ENCODE results near the gene GREB1. TPM values are rescaled to one million over a fixed set of nuclear protein-coding genes. Genes with fewer than 3 reads are reported as not detected.

GREB1 gene
- total RNA-seq, 2 donors from 2014 or later = 1.1 to 2.2 TPM

Other genes starting within 250 kb of the GREB1 start
- 10 to 100 TPM; 19.1 to 26.3 TPM for gene ROCK2, start 189.4 kb upstream of the GREB1 start, total RNA-seq
- 10 to 100 TPM; 10.8 to 11.6 TPM for gene E2F6, start 67.9 kb upstream of the GREB1 start, total RNA-seq
- gene NTSR2, start 136.2 kb downstream of the GREB1 start, total RNA-seq = not detected
- gene LPIN1, start 212.6 kb downstream of the GREB1 start, total RNA-seq = 100 to 1,000 TPM in 1 of 2 donors, 10 to 100 TPM in 1; 63.0 to 112 TPM